ENCODE data around the gene CYP4F2. TPM values are rescaled to one million over a fixed set of nuclear protein-coding genes. Genes with fewer than 3 reads are reported as not detected.

The CYP4F2 gene
- total RNA-seq, 2 donors from 2014 or later: 16.4 to 22.5 TPM

GRCh38 chr19:15869873-15870272 lies 28.0 kb downstream of the CYP4F2 start:
- TF ChIP-seq CTCF (IDR thresholded peaks at IDR 0.05) (no peak), POLR2A (IDR thresholded peaks at IDR 0.05) (no peak), POLR2AphosphoS5 (IDR thresholded peaks at IDR 0.05) (no peak)
- no peaks in the 10 kb centered on the region for H3K9me3 ChIP-seq
- H3K27me3 ChIP-seq (replicated peaks; ENCODE audit: insufficient read depth): no peaks in the 10 kb centered on the region
- intact Hi-C loops (cut with DNase I): loop anchor here (5.0 kb wide), 1 partner anchor 243 kb away; no protein-coding TSS in a partner anchor
- H3K4me3 ChIP-seq: no peak overlapping the region
- 60% methylated on average over 9 of the region's 9 CpGs for WGBS
- peak overlapping the region; percentile 79 to 80 for H3K27ac ChIP-seq
- H3K36me3 ChIP-seq: no peaks in the 10 kb centered on the region
- no peaks in the 10 kb centered on the region for H3K4me1 ChIP-seq (replicated peaks)
- DNase-seq (ENCODE audit: low spot score): no peak

GRCh38 chr19:15869109-15869555 lies 28.7 kb downstream of the CYP4F2 start:
- 0% methylated on average over 3 of the region's 3 CpGs for WGBS
- H3K27ac ChIP-seq: peak overlapping the region; percentile 79 to 80
- no peaks in the 10 kb centered on the region for H3K9me3 ChIP-seq
- intact Hi-C loops (cut with DNase I): no loop called here
- H3K4me1 ChIP-seq (replicated peaks): no peaks in the 10 kb centered on the region
- H3K4me3 ChIP-seq: no peak overlapping the region
- H3K36me3 ChIP-seq: no peaks in the 10 kb centered on the region
- peak; percentile 79 for DNase-seq (ENCODE audit: low spot score)
- H3K27me3 ChIP-seq (replicated peaks; ENCODE audit: insufficient read depth): no peaks in the 10 kb centered on the region
- TF ChIP-seq POLR2A (IDR thresholded peaks at IDR 0.05) (no peak), CTCF (IDR thresholded peaks at IDR 0.05) (peak in 3 of 4 experiments; percentile 50 to 79 (median 71)), POLR2AphosphoS5 (IDR thresholded peaks at IDR 0.05) (peak; percentile 95)

GRCh38 chr19:15866636-15867035 lies 31.2 kb downstream of the CYP4F2 start:
- H3K9me3 ChIP-seq: no peaks in the 10 kb centered on the region
- no peaks in the 10 kb centered on the region for H3K36me3 ChIP-seq
- H3K27me3 ChIP-seq (replicated peaks; ENCODE audit: insufficient read depth): no peaks in the 10 kb centered on the region
- 29% methylated on average over 5 of the region's 5 CpGs for WGBS
- intact Hi-C loops (cut with DNase I): no loop called here
- H3K4me3 ChIP-seq: no peak overlapping the region
- H3K27ac ChIP-seq: no peak overlapping the region
- no peak for DNase-seq (ENCODE audit: low spot score)
- H3K4me1 ChIP-seq (replicated peaks): no peaks in the 10 kb centered on the region
- no peak for TF ChIP-seq CTCF (IDR thresholded peaks at IDR 0.05)
- no peak for TF ChIP-seq POLR2A (IDR thresholded peaks at IDR 0.05)
- TF ChIP-seq POLR2AphosphoS5 (IDR thresholded peaks at IDR 0.05): no peak

- H3K9me3 ChIP-seq: no peaks in the 10 kb centered on the region
- DNase-seq (ENCODE audit: low spot score): no peak
- H3K27ac ChIP-seq: no peak overlapping the region
- WGBS: 59% methylated on average over 5 of the region's 5 CpGs
- no peaks in the 10 kb centered on the region for H3K27me3 ChIP-seq (replicated peaks; ENCODE audit: insufficient read depth)
- H3K4me3 ChIP-seq: no peak overlapping the region
- H3K36me3 ChIP-seq: no peaks in the 10 kb centered on the region
- no peaks in the 10 kb centered on the region for H3K4me1 ChIP-seq (replicated peaks)
- TF ChIP-seq POLR2A (IDR thresholded peaks at IDR 0.05) (no peak), CTCF (IDR thresholded peaks at IDR 0.05) (no peak), POLR2AphosphoS5 (IDR thresholded peaks at IDR 0.05) (no peak)
- intact Hi-C loops (cut with DNase I): no loop called here
Measured at GRCh38 chr19:15864824-15865223, 33.0 kb downstream of the CYP4F2 start.

- Histone ChIP-seq H3K27ac (no peak overlapping the region), H3K4me1 (replicated peaks) (no peaks in the 10 kb centered on the region), H3K4me3 (no peak overlapping the region), H3K36me3 (no peaks in the 10 kb centered on the region), H3K9me3 (no peaks in the 10 kb centered on the region), H3K27me3 (replicated peaks; ENCODE audit: insufficient read depth) (no peaks in the 10 kb centered on the region)
- intact Hi-C loops (cut with DNase I): no loop called here
- 91% methylated on average over 8 of the region's 8 CpGs for WGBS
- no peak for DNase-seq (ENCODE audit: low spot score)
- TF ChIP-seq POLR2AphosphoS5 (IDR thresholded peaks at IDR 0.05) (no peak), POLR2A (IDR thresholded peaks at IDR 0.05) (no peak), CTCF (IDR thresholded peaks at IDR 0.05) (no peak)
Measured at GRCh38 chr19:15863272-15863671, 34.6 kb downstream of the CYP4F2 start.
